COLO668 (cell line): ENCODE measurements around the gene NPFFR1.

Experiments
- DNase-seq: peaks from one replicate; lab custom pipeline; 2025; ENCODE audit not compliant: unreplicated experiment; lab: John Stamatoyannopoulos, UW

The NPFFR1 gene

GRCh38 chr10:70315815-70316214 is 32.0 kb upstream of the NPFFR1 start:
- DNase-seq: no peak

- no peak for DNase-seq
Measured at GRCh38 chr10:70315276-70315675, 31.5 kb upstream of the NPFFR1 start.

GRCh38 chr10:70312972-70313371 is 29.2 kb upstream of the NPFFR1 start:
- DNase-seq: no peak

DNA sequence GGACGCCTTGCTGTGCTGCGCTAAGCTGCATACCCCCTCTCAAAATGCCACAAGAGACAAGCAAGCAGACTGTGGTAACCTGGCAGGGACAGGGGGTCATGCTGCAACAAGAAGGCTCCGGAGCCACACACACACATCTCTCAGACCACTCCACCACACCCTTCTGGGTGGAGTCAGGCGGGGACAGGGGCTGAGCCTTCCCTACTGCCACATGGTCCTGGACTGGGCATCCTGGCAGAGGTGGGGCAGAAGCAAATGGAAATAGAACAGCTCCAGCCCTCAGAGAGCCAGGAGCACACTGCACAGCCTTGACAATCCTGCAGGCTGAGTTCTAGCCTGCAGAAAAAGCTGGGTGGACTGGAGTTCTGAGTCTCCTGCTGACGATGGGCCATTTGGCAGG is 28.4 kb upstream of the NPFFR1 start:
- no peak for DNase-seq

GRCh38 chr10:70311698-70312097 is 27.9 kb upstream of the NPFFR1 start:
- DNase-seq: no peak

DNA sequence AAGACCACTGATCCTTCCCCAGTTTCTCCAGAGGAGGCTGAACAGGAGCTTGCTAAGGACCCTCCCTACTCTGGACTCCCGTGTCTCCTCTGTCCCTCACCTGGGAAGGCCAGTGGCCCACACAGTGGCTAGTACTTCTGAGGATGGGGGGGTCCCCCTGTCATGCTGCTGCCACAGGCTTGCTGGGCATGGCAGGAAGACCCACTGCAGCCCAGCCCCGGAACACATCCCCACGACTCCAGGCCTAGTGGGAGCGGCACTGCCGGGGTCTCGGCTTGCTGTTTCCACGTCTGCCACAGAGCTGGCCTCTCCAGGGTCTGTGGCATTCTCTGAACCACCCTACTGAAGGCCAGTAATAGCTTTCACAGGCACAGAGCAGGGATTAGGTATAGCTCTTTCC is 25.9 kb upstream of the NPFFR1 start:
- DNase-seq: no peak

GRCh38 chr10:70308121-70309060 is 24.6 kb upstream of the NPFFR1 start:
- no peak for DNase-seq

DNA sequence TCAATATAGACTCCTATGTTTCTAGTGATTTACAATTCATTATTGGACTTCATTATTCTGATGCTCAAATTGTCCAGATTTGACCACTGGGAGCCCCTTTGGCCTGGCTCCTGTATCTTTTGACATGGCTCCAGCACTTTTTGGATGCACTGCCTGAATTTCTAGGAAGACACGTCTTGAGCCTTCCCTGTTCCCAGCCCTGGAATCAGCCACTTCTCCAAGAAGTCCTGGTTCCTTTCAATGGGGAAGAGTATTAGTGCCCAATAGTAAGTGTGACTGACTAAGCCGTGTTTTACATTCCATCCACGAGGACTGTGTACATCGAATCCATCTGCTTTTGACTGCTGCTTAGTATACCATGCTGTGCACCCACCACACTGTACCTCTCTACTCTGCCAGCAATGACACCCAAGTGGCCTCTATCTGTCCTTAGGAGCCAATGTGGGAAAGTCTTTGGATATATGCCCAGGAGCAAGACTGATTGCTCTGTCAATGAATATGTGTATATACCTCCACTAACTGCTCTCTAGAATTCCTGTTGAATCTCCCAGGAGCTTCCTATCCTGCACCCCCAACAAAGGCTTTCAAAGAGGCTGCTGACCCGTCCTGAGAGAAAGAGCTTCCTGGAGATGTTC is 23.2 kb upstream of the NPFFR1 start:
- DNase-seq: no peak

DNA sequence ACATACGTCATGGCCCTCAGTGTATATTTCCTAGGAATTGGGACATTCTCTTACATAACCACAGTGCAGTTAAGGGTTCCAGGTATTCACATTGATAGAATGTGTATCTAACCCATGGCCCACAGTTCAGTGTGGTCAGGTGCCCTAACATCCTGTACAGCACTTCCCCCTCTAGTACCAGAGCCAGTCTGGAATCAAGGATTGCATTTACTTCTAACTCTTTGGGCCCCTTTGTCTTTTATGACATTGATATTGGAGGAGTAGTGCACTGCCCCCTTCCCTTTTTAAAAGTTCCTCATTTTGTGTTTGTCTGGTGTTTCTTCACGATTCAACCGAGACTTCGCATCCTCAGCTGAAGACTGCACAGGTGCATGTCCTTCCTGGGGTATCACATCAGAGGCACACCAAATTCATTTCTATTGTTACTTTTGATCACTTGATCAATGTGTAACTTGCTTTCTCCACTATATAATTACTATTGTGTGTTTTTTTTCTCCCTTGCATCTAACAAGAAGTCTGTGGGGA is 22.4 kb upstream of the NPFFR1 start:
- no peak for DNase-seq

- DNase-seq: no peak
Measured at GRCh38 chr10:70303730-70304129, 19.9 kb upstream of the NPFFR1 start.

GRCh38 chr10:70302292-70302691 is 18.5 kb upstream of the NPFFR1 start:
- DNase-seq: no peak

- DNase-seq: no peak
Measured at GRCh38 chr10:70300908-70301597, 17.2 kb upstream of the NPFFR1 start.

- DNase-seq: no peak
Measured at GRCh38 chr10:70300461-70300860, 16.7 kb upstream of the NPFFR1 start.

DNA sequence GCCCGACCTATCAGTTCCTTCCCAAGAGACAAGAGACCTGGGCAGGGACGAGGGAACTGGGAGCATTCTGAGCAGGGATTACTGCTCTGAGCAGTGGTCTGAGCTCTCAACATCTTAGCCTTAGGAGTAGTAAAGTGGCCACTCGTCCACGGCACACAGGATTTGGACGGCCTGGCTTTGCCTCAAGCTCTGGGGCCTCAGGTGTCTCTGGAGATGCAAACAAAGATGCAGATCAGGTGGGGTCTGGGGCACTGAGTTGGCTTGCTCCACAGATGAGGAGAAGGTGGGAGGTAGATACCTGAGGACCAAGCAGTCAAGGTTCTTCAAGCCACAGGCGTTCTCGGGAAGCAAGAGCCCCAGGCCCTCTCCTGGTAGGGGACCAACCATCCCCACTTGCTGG is 16.1 kb upstream of the NPFFR1 start:
- DNase-seq: no peak

DNA sequence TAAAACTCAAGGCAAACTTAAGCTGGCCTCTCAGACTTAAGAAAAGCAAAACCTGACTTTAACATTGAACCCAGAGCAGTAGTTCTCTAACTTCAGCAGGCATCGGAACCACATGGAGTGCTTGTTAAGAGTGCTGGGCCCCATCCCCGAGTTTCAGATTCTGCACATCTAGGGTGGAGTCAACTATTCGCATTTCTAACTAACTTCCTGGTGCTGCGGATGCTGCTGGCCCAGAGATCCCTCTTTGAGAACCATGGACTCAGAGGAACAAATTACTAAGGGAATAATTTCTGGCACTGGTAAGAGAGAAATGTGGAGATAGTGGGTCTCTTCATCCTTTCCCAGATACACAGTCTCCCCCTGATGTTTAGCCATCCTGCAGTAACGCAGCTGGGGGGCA is 14.6 kb upstream of the NPFFR1 start:
- no peak for DNase-seq

DNA sequence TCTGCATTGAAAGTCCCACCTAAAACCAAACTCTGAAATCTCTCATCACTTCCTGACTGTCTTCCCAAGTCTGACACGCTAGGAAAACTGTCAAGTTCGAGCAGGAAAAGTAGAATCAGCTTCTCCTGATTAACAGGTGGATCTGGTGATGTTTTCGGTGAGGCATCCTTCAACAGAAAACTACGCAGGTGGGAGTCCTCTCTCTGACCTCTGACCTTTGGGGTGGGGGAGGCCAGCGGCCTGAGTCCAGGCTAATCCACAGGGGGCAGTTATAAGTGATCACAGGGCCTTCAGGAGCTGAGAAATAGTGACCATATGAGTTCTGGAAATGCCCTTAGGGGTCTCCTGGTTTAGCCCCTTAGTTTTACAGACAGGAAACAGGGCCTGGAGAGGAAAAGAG is 13.4 kb upstream of the NPFFR1 start:
- no peak for DNase-seq

DNA sequence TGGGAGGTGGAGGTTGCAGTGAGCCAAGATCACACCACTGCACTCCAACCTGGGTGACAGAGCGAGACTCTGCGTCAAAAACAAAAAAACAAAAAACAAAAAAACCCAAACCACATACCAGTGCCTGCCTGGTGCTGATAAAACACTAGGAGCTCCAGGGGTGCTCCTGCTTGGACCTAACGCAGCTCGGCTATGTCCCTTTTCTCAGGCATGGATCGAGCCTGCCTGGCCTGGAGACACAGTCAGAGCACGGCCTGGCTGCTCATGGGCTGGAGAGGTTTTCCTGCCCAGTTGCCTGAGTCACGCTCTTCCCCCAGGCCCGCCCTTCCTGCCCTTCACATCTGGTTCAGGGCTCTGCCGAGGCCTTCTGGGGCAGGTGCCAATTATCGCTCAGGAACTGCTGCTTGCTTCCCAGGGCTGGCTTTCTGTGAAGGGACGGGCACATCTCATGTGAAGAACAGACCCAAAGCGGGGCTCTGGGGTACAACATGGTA is 12.6 kb upstream of the NPFFR1 start:
- peak; percentile 51 for DNase-seq

DNA sequence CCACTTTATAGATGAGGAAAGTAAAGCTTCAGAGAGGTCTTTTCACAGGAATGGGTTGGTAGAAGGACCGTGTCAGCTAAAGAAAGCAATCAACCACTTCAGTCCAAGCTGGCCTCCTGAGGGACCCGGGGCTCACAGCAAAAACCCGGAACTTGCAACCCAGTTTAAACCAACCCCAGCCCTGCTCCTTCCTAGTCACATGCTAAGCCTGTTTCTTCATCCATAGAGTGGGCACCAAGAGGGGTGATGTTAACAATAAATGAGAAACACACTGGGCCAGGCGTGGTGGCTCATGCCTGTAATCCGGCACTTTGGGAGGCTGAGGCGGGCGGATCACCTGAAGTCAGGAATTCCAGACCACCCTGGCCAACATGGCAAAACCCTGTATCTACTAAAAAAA is 12.1 kb upstream of the NPFFR1 start:
- no peak for DNase-seq

- DNase-seq: no peak
Measured at GRCh38 chr10:70295321-70295720, 11.5 kb upstream of the NPFFR1 start.

DNA sequence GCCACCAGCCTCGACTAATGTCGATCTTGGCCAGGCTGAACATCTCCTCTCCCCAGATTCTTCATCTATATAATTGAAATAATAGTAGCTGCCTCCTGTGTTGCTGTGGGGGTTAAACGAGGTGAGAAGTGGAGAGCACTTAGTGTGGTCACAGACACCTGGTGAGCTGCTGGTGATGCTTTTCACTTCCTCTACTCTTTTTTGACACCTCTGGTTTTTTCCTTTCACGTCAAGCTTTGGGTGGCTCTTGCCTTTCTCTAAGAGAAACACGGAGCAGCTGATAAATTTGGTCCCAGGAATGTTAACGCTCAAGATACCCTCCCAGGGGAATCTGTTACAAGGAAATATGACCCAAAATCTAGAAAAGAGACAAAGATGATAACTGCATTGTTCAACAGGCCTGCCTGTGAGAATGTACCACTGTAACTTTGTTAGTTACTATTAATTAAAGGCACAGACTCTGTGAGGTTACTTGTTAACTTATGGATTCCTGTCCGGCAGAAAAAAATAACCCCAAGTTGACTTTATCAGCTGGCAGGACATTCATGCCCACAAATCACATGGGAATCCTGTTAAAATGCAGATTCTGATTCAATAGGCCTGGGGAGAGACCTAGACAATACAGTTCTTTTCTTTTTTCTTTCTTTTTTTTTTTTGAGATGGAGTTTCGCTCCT is 9.5 kb upstream of the NPFFR1 start:
- no peak for DNase-seq

GRCh38 chr10:70292004-70292403 is 8.2 kb upstream of the NPFFR1 start:
- DNase-seq: no peak
